Breast epithelium (tissue), 3 donors: ENCODE results near the gene ZNF133.

ENCODE experiments used
- POLR2A ChIP-seq: fragments of 450-650 bp; IDR thresholded peaks from one replicate; pipeline ENCODE4 v1.6.1; 2016; ENCODE audit warnings: antibody characterized with exemption, mild to moderate bottlenecking, moderate library complexity
- POLR2AphosphoS5 ChIP-seq, 3 donors: sonication (generic); formaldehyde crosslinking; IDR thresholded peaks; one replicate each; pipeline ENCODE4 v1.6.1; 2017; ENCODE audit warnings: antibody characterized with exemption in 3 of 3
- TF ChIP-seq, protein P1 (sequence below), 3 donors: fragments of 450-650 bp; IDR thresholded peaks; one replicate each; pipeline ENCODE4 v1.5.1; 2016 to 2017; ENCODE audit warnings: antibody characterized with exemption in 3 of 3, mild to moderate bottlenecking in 3 of 3, moderate library complexity in 3 of 3

DNA sequence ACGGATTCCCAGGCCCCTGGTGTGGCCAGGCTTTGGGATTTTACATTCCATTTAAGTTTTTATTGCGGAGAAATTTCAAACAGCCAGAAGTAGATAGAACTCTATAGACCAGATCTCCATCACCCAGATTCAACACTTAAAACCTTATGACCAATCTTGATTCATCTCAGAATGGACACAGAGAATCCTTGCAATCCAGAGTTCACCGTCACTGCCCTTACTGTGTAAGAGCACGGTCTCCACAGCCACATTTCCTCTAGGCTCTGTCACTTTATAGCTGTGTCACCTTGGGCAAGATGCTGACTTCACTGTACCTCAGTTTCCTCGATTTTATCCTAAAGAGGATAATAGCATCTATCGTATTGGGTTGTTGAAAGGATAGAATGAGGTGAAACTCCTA lies 979 bp downstream of the ZNF133 start:
- TF ChIP-seq, protein P1, sequence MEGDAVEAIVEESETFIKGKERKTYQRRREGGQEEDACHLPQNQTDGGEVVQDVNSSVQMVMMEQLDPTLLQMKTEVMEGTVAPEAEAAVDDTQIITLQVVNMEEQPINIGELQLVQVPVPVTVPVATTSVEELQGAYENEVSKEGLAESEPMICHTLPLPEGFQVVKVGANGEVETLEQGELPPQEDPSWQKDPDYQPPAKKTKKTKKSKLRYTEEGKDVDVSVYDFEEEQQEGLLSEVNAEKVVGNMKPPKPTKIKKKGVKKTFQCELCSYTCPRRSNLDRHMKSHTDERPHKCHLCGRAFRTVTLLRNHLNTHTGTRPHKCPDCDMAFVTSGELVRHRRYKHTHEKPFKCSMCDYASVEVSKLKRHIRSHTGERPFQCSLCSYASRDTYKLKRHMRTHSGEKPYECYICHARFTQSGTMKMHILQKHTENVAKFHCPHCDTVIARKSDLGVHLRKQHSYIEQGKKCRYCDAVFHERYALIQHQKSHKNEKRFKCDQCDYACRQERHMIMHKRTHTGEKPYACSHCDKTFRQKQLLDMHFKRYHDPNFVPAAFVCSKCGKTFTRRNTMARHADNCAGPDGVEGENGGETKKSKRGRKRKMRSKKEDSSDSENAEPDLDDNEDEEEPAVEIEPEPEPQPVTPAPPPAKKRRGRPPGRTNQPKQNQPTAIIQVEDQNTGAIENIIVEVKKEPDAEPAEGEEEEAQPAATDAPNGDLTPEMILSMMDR (IDR thresholded peaks at IDR 0.05): no peak
- TF ChIP-seq POLR2A (no peak), POLR2AphosphoS5 (IDR thresholded peaks at IDR 0.05) (no peak)
